Globus pallidus (tissue), 1 donor: ENCODE results near the gene CCDC187.
"Not testable (repeated sequence)": the region's sequence is repeated elsewhere in the genome, so short reads cannot be mapped to it uniquely, and the experiment has no call there.

Experiments used
- DNase-seq: peaks from one replicate; pipeline ENCODE4 v3.0.0-alpha.2; 2015; ENCODE audit warnings: low spot score

The CCDC187 gene

DNA sequence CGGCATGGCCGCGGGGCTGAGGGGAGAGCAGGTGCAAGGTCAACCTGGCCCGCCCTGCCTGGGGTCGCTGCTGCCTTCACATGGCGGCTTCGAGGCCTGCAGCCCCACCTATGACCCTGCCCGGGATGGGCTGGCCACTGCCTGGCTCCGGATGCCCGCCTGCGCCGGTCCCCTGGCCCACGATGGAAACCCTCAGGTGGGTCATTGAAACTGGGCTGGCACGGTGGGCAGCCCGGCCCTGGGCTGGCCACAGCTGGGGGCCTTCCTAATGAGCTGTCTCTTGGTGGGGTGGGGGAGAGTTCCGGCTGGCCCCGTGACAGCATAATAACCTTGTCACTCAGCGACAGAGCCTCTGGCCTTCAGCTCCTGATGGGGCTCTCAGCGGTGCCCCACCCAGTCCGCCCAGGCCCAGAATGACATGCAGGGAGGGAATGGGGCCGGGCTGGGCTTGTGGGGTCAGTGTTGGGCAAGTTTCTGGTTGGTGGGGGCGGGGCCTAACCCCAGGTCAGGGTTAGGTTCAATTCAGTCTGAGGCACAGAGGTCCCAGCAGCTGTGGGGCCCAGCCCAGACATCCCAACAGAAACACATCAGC is at the start of gene CCDC187:
TSS of gene CCDC187 (minus strand) at position 270 of the 592 bp plus-strand sequence. CDS start at position 6, 264 bp downstream.
- DNase-seq: no peak

DNA sequence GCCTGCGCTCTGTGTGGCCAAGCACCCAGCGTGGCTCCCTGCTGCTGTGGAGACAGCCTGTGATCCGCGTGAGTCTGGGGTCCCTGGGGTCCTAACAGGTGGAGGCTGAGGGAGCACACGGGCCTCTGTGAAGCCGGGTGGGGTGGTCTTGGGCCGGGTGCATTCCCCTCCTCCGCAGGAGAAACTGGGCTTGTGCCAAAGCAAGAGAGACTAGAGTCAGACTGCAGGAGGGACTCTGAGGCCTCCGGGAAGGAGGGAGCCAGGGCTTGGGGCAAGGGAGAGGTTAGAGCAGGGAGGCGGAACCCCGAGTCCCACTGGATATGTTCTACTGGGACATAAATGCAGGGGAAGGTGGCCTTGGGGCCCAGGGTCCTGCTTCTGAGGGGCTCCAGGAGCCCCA is 49.2 kb upstream of the CCDC187 start:
- DNase-seq: no peak

GRCh38 chr9:136352682-136353081 is 48.8 kb upstream of the CCDC187 start:
- DNase-seq: no peak

GRCh38 chr9:136351868-136352267 is 48.0 kb upstream of the CCDC187 start:
- DNase-seq: not testable (repeated sequence)

DNA sequence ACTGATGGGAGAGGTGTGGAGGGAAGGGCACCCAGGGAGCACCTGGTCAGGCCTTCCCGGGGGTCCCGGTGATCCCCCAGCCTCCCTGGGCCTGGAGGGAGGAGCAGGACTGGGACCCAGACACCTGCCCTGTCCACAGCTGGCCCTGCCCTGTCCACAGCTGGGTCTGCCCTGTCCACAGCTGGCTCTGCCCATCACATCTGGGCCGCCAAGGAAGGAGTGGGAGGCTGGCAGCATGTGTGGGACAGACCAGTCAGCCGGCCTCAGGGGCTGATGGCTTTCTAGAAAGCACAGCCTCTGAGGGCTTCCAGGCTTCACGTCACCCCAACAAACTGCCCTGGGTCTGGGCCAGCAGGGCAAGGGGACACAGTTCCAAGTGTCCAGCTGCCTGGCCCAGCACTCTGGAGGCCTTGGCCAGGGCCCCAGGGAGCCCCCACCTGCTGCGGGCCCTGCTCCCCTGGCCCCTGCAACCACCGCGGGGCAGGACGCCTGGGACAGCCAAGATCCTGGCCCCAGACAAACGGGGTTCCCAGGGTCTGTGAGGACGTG is 47.4 kb upstream of the CCDC187 start:
- no peak for DNase-seq

- no peak for DNase-seq
These were observed 45.7 kb upstream of the CCDC187 start for GRCh38 chr9:136349546-136349945.

- no peak for DNase-seq
These were observed 44.8 kb upstream of the CCDC187 start for GRCh38 chr9:136348691-136349090.

DNA sequence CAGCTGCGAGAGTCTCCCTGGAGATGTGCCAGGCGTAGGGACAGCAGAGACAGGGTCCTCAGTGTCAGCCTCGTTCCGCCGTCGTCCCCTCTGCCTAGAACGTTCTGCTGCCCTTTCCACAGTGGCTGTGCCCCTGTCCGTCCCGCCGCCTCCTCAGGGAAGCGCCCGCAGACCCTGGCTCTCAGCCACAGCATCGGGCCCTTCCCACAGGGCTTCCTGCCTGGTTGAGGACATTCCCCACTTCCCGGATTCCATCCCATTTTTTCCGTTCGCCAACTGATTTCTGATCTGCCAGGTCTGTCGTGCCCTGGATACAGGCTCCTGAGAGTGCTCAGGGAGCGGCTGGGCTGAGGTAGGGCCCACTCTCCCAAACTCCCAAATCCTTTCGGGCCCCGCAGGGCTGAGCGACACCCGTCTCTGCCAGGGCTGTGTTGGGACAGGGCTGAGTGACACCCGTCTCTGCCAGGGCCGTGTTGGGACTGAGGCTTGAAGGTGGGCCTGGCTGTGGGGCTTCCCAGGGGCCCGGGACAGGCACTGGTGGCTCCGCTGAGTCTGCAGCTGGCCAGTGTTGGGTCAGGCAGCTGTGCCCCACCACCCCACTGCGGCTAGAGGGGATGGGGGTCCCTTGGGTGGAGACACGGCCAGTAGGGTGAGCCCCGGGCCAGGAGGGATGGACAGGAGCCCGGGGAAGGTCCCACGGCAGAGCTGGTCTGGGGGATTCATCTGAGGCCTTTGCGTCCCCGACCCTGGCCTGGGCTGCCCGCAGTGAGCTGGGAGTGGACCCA is 43.8 kb upstream of the CCDC187 start:
- no peak for DNase-seq

- no peak for DNase-seq
These were observed 43.1 kb upstream of the CCDC187 start for GRCh38 chr9:136346927-136347465.

- no peak for DNase-seq
These were observed 42.2 kb upstream of the CCDC187 start for GRCh38 chr9:136346157-136346481.

DNA sequence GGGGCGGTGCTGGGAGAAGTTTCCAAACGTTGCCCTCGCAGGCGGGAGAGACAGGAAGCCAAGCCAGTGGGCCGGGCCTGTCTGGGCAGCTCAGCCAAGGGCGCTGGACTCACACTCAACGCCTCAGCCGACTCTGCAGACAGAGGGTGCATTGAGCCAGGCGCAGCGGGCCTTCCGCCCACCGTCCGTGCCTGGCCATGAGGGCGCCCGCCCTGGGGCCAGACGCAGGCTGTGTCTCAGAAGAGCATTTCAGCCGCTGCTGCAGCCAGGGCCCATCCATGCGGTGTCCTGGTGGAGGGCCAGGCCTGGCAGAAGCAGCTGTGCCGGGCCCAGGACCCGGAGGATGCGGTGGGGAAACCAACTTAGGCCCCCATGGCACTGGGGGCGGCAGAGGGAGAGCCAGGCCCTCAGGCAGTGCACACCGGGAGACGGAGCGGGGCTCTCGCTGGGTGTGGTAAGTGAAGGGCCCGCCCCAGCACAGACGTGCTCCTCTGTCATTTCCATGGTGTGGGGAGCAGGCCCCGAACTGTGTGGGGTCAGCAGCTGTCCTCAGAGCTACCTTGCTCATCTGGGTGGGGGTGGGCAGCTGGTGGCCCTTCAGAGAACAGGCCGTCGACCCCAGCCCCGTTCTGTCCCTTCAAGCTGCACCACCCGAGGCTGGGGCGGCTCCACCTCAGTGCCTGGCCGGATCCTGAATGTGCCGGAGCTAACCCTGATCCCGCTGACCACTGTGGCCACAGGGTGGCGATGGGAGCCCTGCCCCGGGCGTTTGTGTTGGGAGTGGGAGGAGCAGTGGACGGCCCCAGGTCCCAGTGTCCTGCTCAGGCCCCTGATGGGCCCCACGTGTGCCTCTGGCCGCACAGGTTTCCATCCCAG is 41.6 kb upstream of the CCDC187 start:
- DNase-seq: peak; percentile 95

DNA sequence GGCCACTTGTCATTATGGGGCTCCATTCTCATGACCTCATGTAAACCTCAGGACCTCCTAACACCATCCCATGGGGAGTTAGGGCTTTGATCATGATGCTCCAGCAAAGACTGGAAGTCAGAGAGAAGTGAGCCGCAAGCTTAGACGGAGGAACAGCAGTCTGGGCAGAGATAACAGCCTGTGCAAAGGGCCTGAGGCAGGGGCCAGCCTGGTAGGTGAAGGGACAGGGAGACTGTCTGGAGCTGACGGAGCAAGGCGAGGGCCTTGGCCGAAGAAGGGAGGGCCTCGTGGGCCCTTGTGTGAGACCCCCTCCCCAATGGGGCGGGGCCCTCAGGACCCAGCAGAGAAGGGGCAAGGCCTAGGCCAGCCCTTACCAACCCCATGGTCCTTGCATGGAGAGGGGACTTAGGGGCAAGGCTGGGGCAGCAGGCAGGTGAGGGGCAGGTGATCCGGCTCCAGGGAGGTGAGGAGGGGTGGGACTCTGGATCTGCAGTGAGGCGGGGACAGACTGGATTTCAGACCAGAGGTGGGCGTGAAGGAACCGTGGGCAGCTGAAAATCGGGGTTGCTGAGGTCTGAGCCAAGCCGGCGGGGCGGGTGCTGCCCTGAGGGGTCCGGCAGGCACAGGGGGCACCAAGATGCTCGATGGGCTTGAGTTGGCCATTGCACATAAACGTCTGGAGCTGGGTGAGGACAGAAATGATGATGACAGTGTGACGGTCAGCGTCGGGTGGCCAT is 40.8 kb upstream of the CCDC187 start:
- DNase-seq: no peak

DNA sequence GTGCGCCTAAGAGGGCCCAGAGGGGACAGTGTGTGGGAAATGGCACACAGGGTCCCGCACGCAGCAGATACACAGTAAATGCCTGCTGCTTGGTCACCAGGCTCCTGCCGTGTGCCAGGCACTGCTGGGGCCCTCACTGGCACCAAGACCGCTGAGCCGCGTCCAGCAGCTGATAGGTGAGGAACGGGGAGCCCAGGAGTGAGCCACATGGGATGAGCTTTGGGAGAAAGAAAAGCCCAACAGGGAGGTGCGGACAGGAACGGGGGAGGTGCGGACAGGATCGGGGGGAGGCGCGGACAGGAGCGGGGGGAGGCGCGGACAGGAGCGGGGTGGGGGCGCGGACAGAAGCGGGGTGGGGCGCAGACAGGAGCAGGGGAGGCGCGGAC is 40.0 kb upstream of the CCDC187 start:
- no peak for DNase-seq

GRCh38 chr9:136343121-136343883 is 39.4 kb upstream of the CCDC187 start:
- DNase-seq: no peak

DNA sequence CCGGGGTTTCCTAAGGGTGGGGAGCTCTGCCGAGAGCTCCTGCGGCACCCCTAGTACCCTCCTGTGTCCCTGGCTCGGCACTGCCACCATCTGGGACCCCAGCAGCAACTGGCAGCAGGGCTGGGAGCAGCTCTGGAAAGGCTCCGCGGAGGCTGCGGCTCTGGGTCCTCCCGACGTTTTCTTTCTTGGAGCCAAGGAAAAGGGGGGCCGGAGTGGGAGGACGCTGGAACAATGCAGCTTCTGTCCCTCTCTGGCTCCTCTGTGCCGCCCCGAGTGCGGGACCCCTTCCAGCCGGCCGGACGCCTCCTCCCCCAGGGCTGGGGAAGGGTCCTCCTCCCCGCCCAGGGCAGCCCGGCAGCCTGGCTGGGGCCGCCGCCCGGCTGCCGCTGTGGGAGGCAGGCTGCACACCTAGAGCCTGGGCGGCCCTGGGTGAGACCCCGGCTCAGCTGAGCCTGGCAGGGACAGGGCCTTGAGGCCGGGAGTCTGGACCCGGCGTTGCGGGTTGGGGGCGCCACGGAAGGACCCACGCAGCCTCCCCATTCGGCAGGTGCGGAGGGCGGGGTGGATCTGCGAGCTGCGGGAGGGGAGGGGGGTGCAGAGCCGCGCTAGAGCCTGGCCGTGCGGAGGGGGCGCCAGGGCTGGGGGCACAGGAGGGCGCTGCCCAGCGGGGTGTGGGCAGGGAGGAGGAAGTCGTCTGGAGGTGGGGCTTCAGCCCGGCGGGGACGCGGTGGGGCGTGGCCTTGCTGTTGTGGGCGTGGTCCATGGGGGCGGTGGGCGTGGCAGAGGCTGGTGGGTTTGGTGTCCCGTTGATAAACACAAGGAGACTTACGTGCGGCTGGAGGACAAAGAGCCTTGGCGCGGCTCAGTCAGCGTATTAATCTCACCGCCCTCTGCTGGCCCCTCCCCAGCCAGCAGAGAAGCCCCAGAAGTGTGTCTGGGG is 38.6 kb upstream of the CCDC187 start:
- DNase-seq: peak; percentile 84

DNA sequence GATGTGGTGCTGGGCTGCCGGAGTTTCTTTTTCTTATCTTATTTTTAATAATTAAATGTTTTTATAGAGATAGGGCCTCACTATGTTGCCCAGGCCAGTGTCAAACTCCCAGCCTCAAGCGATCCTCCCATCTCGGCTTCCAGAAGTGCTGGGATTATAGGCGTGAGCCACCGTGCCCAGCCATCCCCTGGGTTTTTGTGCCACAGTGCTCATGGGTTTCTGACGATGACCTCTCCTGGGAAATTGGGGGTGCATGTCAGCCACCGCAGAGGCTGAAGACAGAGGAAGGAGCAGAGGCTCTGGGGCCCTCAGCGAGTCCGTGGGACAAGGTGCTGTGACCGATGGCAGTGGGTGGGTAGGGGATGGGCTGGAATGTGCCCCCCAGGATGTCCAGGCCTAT is 37.9 kb upstream of the CCDC187 start:
- no peak for DNase-seq

DNA sequence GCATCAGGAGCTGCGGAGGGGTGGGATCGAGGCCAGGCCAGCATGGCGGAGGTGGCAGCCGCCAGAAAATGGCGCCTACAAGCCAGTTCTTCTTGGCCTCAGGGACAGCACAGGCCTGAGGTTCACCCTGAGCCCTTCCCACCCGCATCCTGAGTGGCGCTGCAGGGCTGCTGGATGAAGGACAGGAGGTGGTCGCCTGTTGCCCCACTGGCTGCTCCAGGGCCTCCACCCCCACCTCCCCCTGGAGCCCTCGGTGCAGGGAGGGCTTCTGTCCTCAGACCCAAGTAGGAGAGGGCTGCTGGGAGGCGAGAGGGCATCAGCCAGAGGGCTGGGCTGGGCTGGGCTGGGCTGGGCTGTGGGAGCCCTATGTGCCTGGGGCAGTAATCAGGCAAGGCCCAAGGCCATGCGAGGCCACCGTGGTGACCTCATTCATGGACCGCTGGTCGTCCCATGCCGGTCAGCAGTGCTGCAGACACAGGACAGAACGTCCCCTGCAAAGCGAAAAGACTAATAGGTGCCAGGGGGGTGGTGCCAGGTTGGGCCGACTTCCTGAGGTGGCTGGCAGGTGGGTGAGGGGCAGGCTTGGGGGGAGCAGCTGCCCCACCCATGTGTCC is 37.3 kb upstream of the CCDC187 start:
- DNase-seq: no peak

GRCh38 chr9:136340356-136341041 is 36.6 kb upstream of the CCDC187 start:
- no peak for DNase-seq

- no peak for DNase-seq
These were observed 36.0 kb upstream of the CCDC187 start for GRCh38 chr9:136339958-136340310.
